Suprapubic skin (tissue), 4 donors: ENCODE measurements around the gene ELMO3. TPM values are rescaled to one million over a fixed set of nuclear protein-coding genes. Genes with fewer than 3 reads are reported as not detected.

ENCODE experiments used
- DNase-seq, 2 donors: peaks; one replicate each; pipeline ENCODE4 v3.0.0-alpha.2; 2019; ENCODE audit warnings: low spot score in 2 of 2
- H3K27ac ChIP-seq: fragments of 200-600 bp; sonication (generic); one replicate; pipeline ENCODE4 v1.5.1; 2019
- H3K27me3 ChIP-seq: fragments of 200-600 bp; sonication (generic); one replicate; pipeline ENCODE4 v1.5.1; 2019
- H3K36me3 ChIP-seq: fragments of 200-600 bp; sonication (generic); one replicate; pipeline ENCODE4 v1.5.1; 2019
- H3K4me1 ChIP-seq: fragments of 200-600 bp; sonication (generic); one replicate; pipeline ENCODE4 v1.5.1; 2019
- H3K4me3 ChIP-seq: fragments of 200-600 bp; sonication (generic); one replicate; pipeline ENCODE4 v1.5.1; 2019; ENCODE audit warnings: mild to moderate bottlenecking
- H3K9me3 ChIP-seq: fragments of 200-600 bp; sonication (generic); one replicate; pipeline ENCODE4 v1.5.1; 2019
- CTCF ChIP-seq, 2 donors: fragments of 200-600 bp in 1 of 2; fragments of 450-650 bp in 1 of 2; sonication (generic) in 1 of 2; IDR thresholded peaks; one replicate each; pipeline ENCODE4 v1.5.1; 2016 to 2019; ENCODE audit warnings: antibody characterized with exemption in 2 of 2, mild to moderate bottlenecking in 1 of 2, moderate library complexity in 1 of 2
- EP300 ChIP-seq: sonication (generic); formaldehyde crosslinking; IDR thresholded peaks from one replicate; pipeline ENCODE4 v1.6.1; 2017; ENCODE audit warnings: antibody characterized with exemption
- POLR2A ChIP-seq, 2 donors: fragments of 450-650 bp; IDR thresholded peaks; one replicate each; pipeline ENCODE4 v1.6.1; 2017; ENCODE audit warnings: antibody characterized with exemption in 2 of 2, mild to moderate bottlenecking in 2 of 2, moderate library complexity in 2 of 2
- POLR2AphosphoS5 ChIP-seq, 3 donors: sonication (generic); formaldehyde crosslinking; IDR thresholded peaks; one replicate each; pipeline ENCODE4 v1.6.1; 2017; ENCODE audit warnings: antibody characterized with exemption in 3 of 3
- WGBS: methylation state at CpG from one replicate; pipeline ENCODE4 v1.1.5; 2018; 5-methylcytosine and 5-hydroxymethylcytosine counted together
- total RNA-seq, 4 donors: library from RNA; depleted of rRNA; stranded (reverse); fragments of >200 nt; gene quantifications; one replicate each; pipeline ENCODE4 v1.1.0, GENCODE V29; 2016

Gene ELMO3
- total RNA-seq, 4 donors from 2014 or later = 48.0 to 77.6 (median 56.7) TPM

GRCh38 chr16:67202426-67202825 is 3.5 kb downstream of the ELMO3 start:
- WGBS = 60% methylated on average over 1 of the region's 12 CpGs
- no peak overlapping the region for H3K4me3 ChIP-seq
- no peak for DNase-seq
- no peak overlapping the region for H3K27ac ChIP-seq
- H3K27me3 ChIP-seq = no peaks in the 10 kb centered on the region
- H3K9me3 ChIP-seq = no peaks in the 10 kb centered on the region
- TF ChIP-seq POLR2AphosphoS5 (IDR thresholded peaks at IDR 0.05) (no peak), POLR2A (IDR thresholded peaks at IDR 0.05) (no peak), EP300 (no peak), CTCF (IDR thresholded peaks at IDR 0.05) (no peak)
- peaks cover 29% of the 10 kb centered on the region for H3K4me1 ChIP-seq
- H3K36me3 ChIP-seq = peaks cover 42% of the 10 kb centered on the region

- no peaks in the 10 kb centered on the region for H3K9me3 ChIP-seq
- no peaks in the 10 kb centered on the region for H3K27me3 ChIP-seq
- TF ChIP-seq POLR2AphosphoS5 (IDR thresholded peaks at IDR 0.05) = no peak
- TF ChIP-seq POLR2A (IDR thresholded peaks at IDR 0.05) = no peak
- no peak for TF ChIP-seq CTCF (IDR thresholded peaks at IDR 0.05)
- no peak for TF ChIP-seq EP300
- peaks cover 38% of the 10 kb centered on the region for H3K36me3 ChIP-seq
- DNase-seq = no peak
- H3K4me1 ChIP-seq = peaks cover 29% of the 10 kb centered on the region
- no peak overlapping the region for H3K4me3 ChIP-seq
- 85% methylated on average over 16 of the region's 23 CpGs for WGBS
- H3K27ac ChIP-seq = no peak overlapping the region
Measured at GRCh38 chr16:67202956-67203493, 4.1 kb downstream of the ELMO3 start.

- Histone ChIP-seq H3K4me1 (peaks cover 18% of the 10 kb centered on the region), H3K36me3 (peaks cover 36% of the 10 kb centered on the region), H3K4me3 (no peak overlapping the region), H3K27me3 (no peaks in the 10 kb centered on the region), H3K27ac (no peak overlapping the region), H3K9me3 (no peaks in the 10 kb centered on the region)
- WGBS = 68% methylated on average over 3 of the region's 4 CpGs
- no peak for TF ChIP-seq EP300
- no peak for TF ChIP-seq POLR2A (IDR thresholded peaks at IDR 0.05)
- TF ChIP-seq CTCF (IDR thresholded peaks at IDR 0.05) = no peak
- no peak for TF ChIP-seq POLR2AphosphoS5 (IDR thresholded peaks at IDR 0.05)
- DNase-seq = no peak
Measured at GRCh38 chr16:67204076-67204475, 5.1 kb downstream of the ELMO3 start.

- Histone ChIP-seq H3K9me3 (no peaks in the 10 kb centered on the region), H3K27ac (no peak overlapping the region), H3K36me3 (peaks cover 38% of the 10 kb centered on the region), H3K27me3 (no peaks in the 10 kb centered on the region), H3K4me3 (no peak overlapping the region), H3K4me1 (peaks cover 6% of the 10 kb centered on the region)
- no peak for DNase-seq
- no peak for TF ChIP-seq POLR2AphosphoS5 (IDR thresholded peaks at IDR 0.05)
- TF ChIP-seq CTCF (IDR thresholded peaks at IDR 0.05) = no peak
- no peak for TF ChIP-seq POLR2A (IDR thresholded peaks at IDR 0.05)
- TF ChIP-seq EP300 = no peak
- WGBS = 83% methylated on average over 8 of the region's 8 CpGs
Measured at GRCh38 chr16:67206129-67206837, 7.4 kb downstream of the ELMO3 start.

- H3K4me1 ChIP-seq = peaks cover 6% of the 10 kb centered on the region
- WGBS = 90% methylated on average over 3 of the region's 3 CpGs
- no peaks in the 10 kb centered on the region for H3K9me3 ChIP-seq
- TF ChIP-seq EP300 (no peak), CTCF (IDR thresholded peaks at IDR 0.05) (no peak), POLR2AphosphoS5 (IDR thresholded peaks at IDR 0.05) (no peak), POLR2A (IDR thresholded peaks at IDR 0.05) (no peak)
- H3K4me3 ChIP-seq = no peak overlapping the region
- H3K36me3 ChIP-seq = peaks cover 32% of the 10 kb centered on the region
- H3K27ac ChIP-seq = no peak overlapping the region
- H3K27me3 ChIP-seq = no peaks in the 10 kb centered on the region
- DNase-seq = no peak
Measured at GRCh38 chr16:67206838-67207248, 7.9 kb downstream of the ELMO3 start.
